Measurements from ENCODE around the gene HCLS1. TPM values are rescaled to one million over a fixed set of nuclear protein-coding genes. Genes with fewer than 3 reads are reported as not detected.
A peak's percentile ranks its signal among the peaks of the same experiment; 100 is the strongest.

HCLS1 gene
- total RNA-seq, 4 donors from 2014 or later = 20.3 to 161 (median 28.0) TPM

- DNase-seq = no peak
- no peaks in the 10 kb centered on the region for H3K9me3 ChIP-seq
- peaks cover 0 to 3% (median 1%) of the 10 kb centered on the region in 4 donors for H3K4me1 ChIP-seq
- TF ChIP-seq POLR2A (IDR thresholded peaks at IDR 0.05) (no peak), CTCF (IDR thresholded peaks at IDR 0.05) (no peak)
- no peak overlapping the region for H3K27ac ChIP-seq
- H3K4me3 ChIP-seq = no peak overlapping the region
- peaks cover 0 to 60% (median 0%) of the 10 kb centered on the region in 3 donors for H3K36me3 ChIP-seq
- H3K27me3 ChIP-seq = no peaks in the 10 kb centered on the region
Measured at GRCh38 chr3:121663171-121663847, 2.6 kb upstream of the HCLS1 start.

DNA sequence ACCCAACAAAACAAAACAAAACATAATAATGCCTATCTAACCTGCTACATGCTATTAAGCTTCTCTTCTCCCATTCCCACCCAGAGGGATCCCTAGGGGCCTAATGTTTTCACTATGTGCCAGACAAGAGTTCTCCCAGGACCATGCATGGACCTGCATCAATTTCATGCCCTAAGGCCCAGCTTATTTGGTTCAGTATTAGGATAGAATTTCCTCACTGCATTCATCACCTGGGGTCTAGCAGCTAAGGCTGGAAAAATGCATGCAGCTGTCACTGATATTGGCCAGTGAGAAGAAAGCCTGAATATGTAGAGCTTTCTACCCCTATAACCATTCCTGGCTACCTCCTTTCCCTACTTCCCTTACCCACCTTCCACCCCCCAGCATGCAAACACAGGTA lies 2.0 kb upstream of the HCLS1 start:
- H3K27me3 ChIP-seq = no peaks in the 10 kb centered on the region
- peaks cover 0 to 3% (median 1%) of the 10 kb centered on the region in 4 donors for H3K4me1 ChIP-seq
- no peak overlapping the region for H3K27ac ChIP-seq
- no peaks in the 10 kb centered on the region for H3K9me3 ChIP-seq
- TF ChIP-seq CTCF (IDR thresholded peaks at IDR 0.05) (no peak), POLR2A (IDR thresholded peaks at IDR 0.05) (no peak)
- H3K36me3 ChIP-seq = peaks cover 0 to 54% (median 0%) of the 10 kb centered on the region in 3 donors
- no peak overlapping the region for H3K4me3 ChIP-seq
- no peak for DNase-seq

- H3K27ac ChIP-seq = peak overlapping the region; percentile 65 to 88 (median 82)
- peak in 1 of 3 donors; percentile 18 for DNase-seq
Measured at GRCh38 chr3:121661376-121661775, 673 bp upstream of the HCLS1 start.

DNA sequence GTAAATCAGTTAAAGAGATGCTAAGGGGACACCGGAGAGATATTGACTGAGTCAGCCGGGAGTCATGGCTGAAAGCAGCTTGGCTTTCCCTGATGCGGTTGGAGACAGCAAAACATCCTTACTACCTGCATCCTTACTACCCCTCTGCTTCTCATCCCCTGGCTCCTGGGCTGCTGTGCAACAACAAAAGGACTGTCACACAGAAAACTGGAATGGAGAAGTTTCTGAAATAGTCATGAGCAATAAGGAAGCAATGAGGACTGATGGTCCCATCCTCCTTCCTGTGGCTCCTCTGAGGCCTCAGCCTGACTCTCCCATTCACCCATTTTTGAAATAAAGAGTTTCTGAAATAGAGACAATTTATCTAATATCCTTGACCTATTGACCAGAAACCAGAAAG lies 1.1 kb downstream of the HCLS1 start:
- DNase-seq = no peak
- Histone ChIP-seq H3K27ac (peak overlapping the region; percentile 65 to 88 (median 82)), H3K27me3 (no peaks in the 10 kb centered on the region), H3K4me1 (peaks cover 0 to 6% (median 2%) of the 10 kb centered on the region in 4 donors), H3K4me3 (peak overlapping the region in 3 of 4 donors; percentile 31 to 45 (median 42)), H3K36me3 (peaks cover 0 to 27% (median 0%) of the 10 kb centered on the region in 3 donors), H3K9me3 (no peaks in the 10 kb centered on the region)
- no peak for TF ChIP-seq POLR2A (IDR thresholded peaks at IDR 0.05)
- TF ChIP-seq CTCF (IDR thresholded peaks at IDR 0.05) = no peak

More at GRCh38 chr3:121661376-121661775, 673 bp upstream of the HCLS1 start:
- Histone ChIP-seq H3K27me3 (no peaks in the 10 kb centered on the region), H3K4me3 (no peak overlapping the region), H3K9me3 (no peaks in the 10 kb centered on the region), H3K36me3 (peaks cover 0 to 41% (median 0%) of the 10 kb centered on the region in 3 donors), H3K4me1 (peaks cover 0 to 3% (median 1%) of the 10 kb centered on the region in 4 donors)
- TF ChIP-seq POLR2A (IDR thresholded peaks at IDR 0.05) (no peak), CTCF (IDR thresholded peaks at IDR 0.05) (no peak)

DNA sequence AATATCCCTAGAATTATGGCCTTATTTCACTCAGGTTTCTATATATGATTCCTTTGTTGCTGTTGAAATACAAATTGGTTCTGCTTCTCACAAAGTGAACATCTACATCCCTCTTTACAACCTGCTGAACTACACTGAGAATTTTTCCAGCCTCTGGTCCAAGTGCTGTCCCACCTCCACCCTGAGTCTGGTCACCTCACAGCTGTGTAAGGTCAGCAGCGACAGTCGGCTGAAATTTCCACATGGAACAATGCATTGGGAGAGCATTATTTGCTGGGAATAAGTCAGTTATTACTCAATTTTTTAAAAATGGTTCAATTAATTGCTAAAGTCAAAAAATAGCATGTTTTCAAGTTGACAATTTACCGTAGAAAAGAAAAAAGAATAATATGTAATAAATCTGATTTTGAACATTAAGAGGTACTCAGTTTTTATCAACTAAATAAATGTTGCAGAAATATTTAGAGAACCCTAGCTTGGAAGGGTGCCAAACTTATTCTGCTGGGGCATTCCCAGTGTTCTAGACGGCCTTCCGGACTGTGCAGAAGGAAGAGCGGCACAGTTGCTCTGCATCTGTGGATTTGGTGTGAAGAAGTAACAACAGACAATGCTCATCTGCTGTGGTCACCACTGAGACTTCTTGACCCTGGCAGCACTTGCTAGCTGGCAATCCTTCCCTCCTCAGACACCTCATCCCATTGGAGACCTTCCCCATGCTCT lies 1.8 kb downstream of the HCLS1 start:
- TF ChIP-seq CTCF (IDR thresholded peaks at IDR 0.05) (no peak), POLR2A (IDR thresholded peaks at IDR 0.05) (no peak)
- no peak for DNase-seq
- Histone ChIP-seq H3K27ac (peak overlapping the region in 2 of 4 donors; percentile 81 to 88), H3K36me3 (peaks cover 0 to 20% (median 0%) of the 10 kb centered on the region in 3 donors), H3K4me1 (peaks cover 0 to 9% (median 2%) of the 10 kb centered on the region in 4 donors), H3K4me3 (peak overlapping the region in 1 of 4 donors; percentile 31), H3K9me3 (no peaks in the 10 kb centered on the region), H3K27me3 (no peaks in the 10 kb centered on the region)

All from Peyer's patch (tissue), 4 donors.